ENCODE results near the gene ANKIB1. TPM values are rescaled to one million over a fixed set of nuclear protein-coding genes. Genes with fewer than 3 reads are reported as not detected.

Gene ANKIB1
- polyA plus RNA-seq (2013, experiment 1 of 2; ENCODE audit: insufficient read length): 34.3 TPM
- 30.9 TPM for polyA plus RNA-seq (2013, experiment 2 of 2; ENCODE audit: insufficient read length)

GRCh38 chr7:92245487-92246359, at the start of gene ANKIB1, which contains the start of gene KRIT1:
ANKIB1 (plus strand) TSS chr7:92245974; CDS start chr7:92294979, 49,005 bp downstream.
KRIT1 (minus strand) TSS chr7:92245914; CDS start chr7:92242135, 3,779 bp downstream.
- peak; percentile 82 for DNase-seq

GRCh38 chr7:92200791-92201190, 45.0 kb upstream of the ANKIB1 start:
- DNase-seq: no peak

- DNase-seq: no peak
Observed at GRCh38 chr7:92205987-92206386, 39.8 kb upstream of the ANKIB1 start.

GRCh38 chr7:92206672-92207071, 39.1 kb upstream of the ANKIB1 start:
- no peak for DNase-seq

GRCh38 chr7:92221766-92222165, 24.0 kb upstream of the ANKIB1 start:
- no peak for DNase-seq

GRCh38 chr7:92226981-92227380, 18.8 kb upstream of the ANKIB1 start:
- no peak for DNase-seq

GRCh38 chr7:92228100-92228499, 17.7 kb upstream of the ANKIB1 start:
- no peak for DNase-seq

GRCh38 chr7:92228742-92229141, 17.0 kb upstream of the ANKIB1 start:
- DNase-seq: no peak

- DNase-seq: no peak
Observed at GRCh38 chr7:92230547-92230946, 15.2 kb upstream of the ANKIB1 start.

- no peak for DNase-seq
Observed at GRCh38 chr7:92242972-92243371, 2.8 kb upstream of the ANKIB1 start.

- peak; percentile 8 for DNase-seq
Observed at GRCh38 chr7:92244808-92245486, 827 bp upstream of the ANKIB1 start.

GRCh38 chr7:92246360-92247101, 757 bp downstream of the ANKIB1 start:
- DNase-seq: peak; percentile 4

GRCh38 chr7:92250603-92251002, 4.8 kb downstream of the ANKIB1 start:
- no peak for DNase-seq

GRCh38 chr7:92251181-92251580, 5.4 kb downstream of the ANKIB1 start:
- DNase-seq: no peak

GRCh38 chr7:92253251-92253650, 7.5 kb downstream of the ANKIB1 start:
- DNase-seq: no peak

- peak; percentile 4 for DNase-seq
Observed at GRCh38 chr7:92254800-92255199, 9.0 kb downstream of the ANKIB1 start.

GRCh38 chr7:92255308-92255707, 9.5 kb downstream of the ANKIB1 start:
- peak; percentile 90 for DNase-seq

GRCh38 chr7:92259062-92259461, 13.3 kb downstream of the ANKIB1 start:
- no peak for DNase-seq

GRCh38 chr7:92259610-92260247, 14.0 kb downstream of the ANKIB1 start:
- DNase-seq: no peak

- DNase-seq: no peak
Observed at GRCh38 chr7:92260248-92260781, 14.5 kb downstream of the ANKIB1 start.

- peak; percentile 9 for DNase-seq
Observed at GRCh38 chr7:92266415-92267241, 20.9 kb downstream of the ANKIB1 start.
